GM21825 (cell line): ENCODE measurements around the gene MAN2B2.
"Not testable (repeated sequence)": the region's sequence is repeated elsewhere in the genome, so short reads cannot be mapped to it uniquely, and the experiment has no call there.

Experiments used
- ATAC-seq: cut with Tn5 transposase; IDR thresholded peaks from one replicate; pipeline ENCODE4 v1.9.1; 2021; ENCODE audit warnings: mild to moderate bottlenecking, moderate library complexity; ENCODE audit not compliant: unreplicated experiment

The MAN2B2 gene

GRCh38 chr4:6663596-6664393, 88.8 kb downstream of the MAN2B2 start:
- ATAC-seq, result no peak

GRCh38 chr4:6665320-6665654, 90.3 kb downstream of the MAN2B2 start:
- no peak for ATAC-seq

- ATAC-seq, result no peak
Measured at GRCh38 chr4:6668391-6668790, 93.4 kb downstream of the MAN2B2 start.

DNA sequence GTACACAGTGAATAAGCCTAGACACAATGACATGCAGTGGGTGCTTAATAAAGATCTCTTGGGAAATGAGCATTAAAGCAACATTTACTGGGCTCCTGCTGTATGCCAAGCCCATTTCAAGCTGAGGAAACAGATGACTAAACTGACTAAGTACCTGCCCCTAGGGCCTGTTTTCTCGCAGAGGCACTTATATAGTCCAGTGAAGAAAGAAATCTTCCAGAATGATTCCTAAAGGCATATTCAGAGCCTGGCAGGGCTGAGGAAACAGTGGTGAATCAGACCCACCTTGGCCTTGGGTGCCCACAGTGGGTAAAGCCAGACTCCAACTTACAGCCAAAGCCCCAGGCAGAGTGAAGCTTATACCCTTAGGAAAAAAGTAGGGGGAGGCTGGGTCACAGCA, 96.7 kb downstream of the MAN2B2 start:
- ATAC-seq, result no peak

DNA sequence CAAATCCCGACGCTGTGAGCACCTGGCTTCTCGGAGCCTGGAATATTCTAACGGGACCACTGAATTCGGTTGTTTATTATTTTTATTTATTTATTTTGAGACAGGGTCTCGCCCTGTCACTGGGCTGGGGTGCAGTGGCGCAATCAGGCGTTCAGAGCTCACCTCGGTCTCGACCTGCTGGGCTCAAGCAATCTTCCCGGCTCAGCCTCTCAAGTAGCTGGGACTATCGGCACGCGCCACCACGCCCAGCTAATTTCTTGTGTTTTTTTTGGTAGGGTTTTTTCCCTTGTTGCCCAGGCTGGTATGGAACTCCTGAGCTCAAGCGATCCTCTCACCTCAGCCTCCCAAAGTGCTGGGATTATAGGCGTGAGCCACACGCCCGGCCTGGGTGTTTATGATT, 97.1 kb downstream of the MAN2B2 start:
- no peak for ATAC-seq

GRCh38 chr4:6672541-6673190, 97.7 kb downstream of the MAN2B2 start:
- ATAC-seq, result not testable (repeated sequence)
